Natural killer cell (primary cell): ENCODE measurements around the gene HNRNPU. TPM values are rescaled to one million over a fixed set of nuclear protein-coding genes. Genes with fewer than 3 reads are reported as not detected.

ENCODE experiments used
- ATAC-seq, 3 donors: fragments of 150-1000 bp in 2 of 3; fragments of 200-7000 bp in 1 of 3; cut with Tn5 transposase; 1 replicate in 1 of 3; 2 replicates in 2 of 3; pipeline ENCODE4 v1.10.0; 2021; ENCODE audit warnings: mild to moderate bottlenecking in 2 of 3, moderate library complexity in 2 of 3
- DNase-seq, 2 donors: peaks; one replicate each; pipeline versions ENCODE4 v3.0.0 to v3.0.0-alpha.2; 2013 to 2021; ENCODE audit warnings: mixed read lengths in 1 of 2
- H3K27ac ChIP-seq: one replicate; pipeline ENCODE4 v1.5.1; 2013; ENCODE audit warnings: mild to moderate bottlenecking, low read length
- H3K27me3 ChIP-seq: one replicate; pipeline ENCODE4 v1.6.1; 2013; ENCODE audit warnings: low read length; ENCODE audit not compliant: control insufficient read depth, insufficient read depth
- H3K36me3 ChIP-seq: one replicate; pipeline ENCODE4 v1.6.1; 2013; ENCODE audit warnings: low read length; ENCODE audit not compliant: control insufficient read depth, insufficient read depth
- H3K4me1 ChIP-seq: one replicate; pipeline ENCODE4 v1.6.1; 2013; ENCODE audit warnings: low read length; ENCODE audit not compliant: control insufficient read depth, insufficient read depth
- H3K4me3 ChIP-seq: one replicate; pipeline ENCODE4 v1.5.1; 2013; ENCODE audit warnings: low read length
- H3K9me3 ChIP-seq: one replicate; pipeline ENCODE4 v1.6.1; 2013; ENCODE audit warnings: low read length; ENCODE audit not compliant: control insufficient read depth, insufficient read depth
- H3K27ac Mint-ChIP-seq, 2 donors: one replicate each; pipeline ENCODE4 v1.8.0; 2022; ENCODE audit warnings: mild to moderate bottlenecking in 2 of 2, mixed read lengths in 2 of 2, moderate library complexity in 1 of 2
- H3K27me3 Mint-ChIP-seq, 2 donors: one replicate each; pipeline ENCODE4 v1.8.0; 2022; ENCODE audit warnings: low read depth in 2 of 2, mixed read lengths in 2 of 2
- H3K36me3 Mint-ChIP-seq: one replicate; pipeline ENCODE4 v1.8.0; 2022; ENCODE audit warnings: mixed read lengths
- H3K4me1 Mint-ChIP-seq, 2 donors: one replicate each; pipeline ENCODE4 v1.8.0; 2022; ENCODE audit warnings: mixed read lengths in 2 of 2
- H3K4me3 Mint-ChIP-seq: one replicate; pipeline ENCODE4 v1.8.0; 2022; ENCODE audit warnings: mild to moderate bottlenecking, moderate library complexity, mixed read lengths
- H3K9me3 Mint-ChIP-seq, 2 donors: one replicate each; pipeline ENCODE4 v1.8.0; 2022; ENCODE audit warnings: mixed read lengths in 2 of 2
- WGBS: methylation state at CpG from one replicate; pipeline ENCODE4 v1.1.7; 2013; ENCODE audit warnings: missing lambda C conversion rate; ENCODE audit not compliant: insufficient coverage; 5-methylcytosine and 5-hydroxymethylcytosine counted together
- intact Hi-C: fragments of 100-400 bp; cut with micrococcal nuclease; formaldehyde crosslinking; loops from one replicate; pipeline ENCODE4 v1.14.2; 2022
- total RNA-seq, 4 donors: library from RNA; stranded (reverse); fragments of 120-200 nt in 1 of 4; gene quantifications; one replicate each; pipeline versions ENCODE4 v1.2.3 to v1.2.4, GENCODE V29; 2013 to 2022
- TF ChIP-seq, protein P1 (sequence below): fragments of 200-600 bp; IDR thresholded peaks from one replicate; pipeline ENCODE4 v1.8.0; 2022; ENCODE audit warnings: antibody characterized with exemption

The HNRNPU gene
- total RNA-seq, 3 donors from 2014 or later (not counting 1 experiment from before 2014, with no cell fraction given) = 467 to 603 (median 504) TPM

GRCh38 chr1:244850099-244850852 lies 14.1 kb downstream of the HNRNPU start:
- WGBS = 90% methylated on average over 2 of the region's 3 CpGs
- TF ChIP-seq, protein P1, sequence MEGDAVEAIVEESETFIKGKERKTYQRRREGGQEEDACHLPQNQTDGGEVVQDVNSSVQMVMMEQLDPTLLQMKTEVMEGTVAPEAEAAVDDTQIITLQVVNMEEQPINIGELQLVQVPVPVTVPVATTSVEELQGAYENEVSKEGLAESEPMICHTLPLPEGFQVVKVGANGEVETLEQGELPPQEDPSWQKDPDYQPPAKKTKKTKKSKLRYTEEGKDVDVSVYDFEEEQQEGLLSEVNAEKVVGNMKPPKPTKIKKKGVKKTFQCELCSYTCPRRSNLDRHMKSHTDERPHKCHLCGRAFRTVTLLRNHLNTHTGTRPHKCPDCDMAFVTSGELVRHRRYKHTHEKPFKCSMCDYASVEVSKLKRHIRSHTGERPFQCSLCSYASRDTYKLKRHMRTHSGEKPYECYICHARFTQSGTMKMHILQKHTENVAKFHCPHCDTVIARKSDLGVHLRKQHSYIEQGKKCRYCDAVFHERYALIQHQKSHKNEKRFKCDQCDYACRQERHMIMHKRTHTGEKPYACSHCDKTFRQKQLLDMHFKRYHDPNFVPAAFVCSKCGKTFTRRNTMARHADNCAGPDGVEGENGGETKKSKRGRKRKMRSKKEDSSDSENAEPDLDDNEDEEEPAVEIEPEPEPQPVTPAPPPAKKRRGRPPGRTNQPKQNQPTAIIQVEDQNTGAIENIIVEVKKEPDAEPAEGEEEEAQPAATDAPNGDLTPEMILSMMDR = no peak
- intact Hi-C loops = loop anchor here (1.0 to 2.0 kb wide), 2 partner anchors 11 to 13 kb away; no protein-coding TSS in a partner anchor
- Histone ChIP-seq H3K36me3 (peaks cover 91% of the 10 kb centered on the region), H3K4me3 (no peak overlapping the region), H3K27ac (no peak overlapping the region), H3K9me3 (no peaks in the 10 kb centered on the region), H3K27me3 (no peaks in the 10 kb centered on the region), H3K4me1 (peaks cover 4% of the 10 kb centered on the region)
- no peaks in the 10 kb centered on the region for H3K9me3 Mint-ChIP-seq
- no peaks in the 10 kb centered on the region for H3K27me3 Mint-ChIP-seq
- ATAC-seq (no peak), DNase-seq (no peak)
- peak overlapping the region; percentile 40 for H3K4me3 Mint-ChIP-seq
- H3K36me3 Mint-ChIP-seq = peaks cover 38% of the 10 kb centered on the region
- H3K27ac Mint-ChIP-seq = peak overlapping the region; percentile 63 to 88
- H3K4me1 Mint-ChIP-seq = peaks cover 62 to 65% of the 10 kb centered on the region in 2 donors

DNA sequence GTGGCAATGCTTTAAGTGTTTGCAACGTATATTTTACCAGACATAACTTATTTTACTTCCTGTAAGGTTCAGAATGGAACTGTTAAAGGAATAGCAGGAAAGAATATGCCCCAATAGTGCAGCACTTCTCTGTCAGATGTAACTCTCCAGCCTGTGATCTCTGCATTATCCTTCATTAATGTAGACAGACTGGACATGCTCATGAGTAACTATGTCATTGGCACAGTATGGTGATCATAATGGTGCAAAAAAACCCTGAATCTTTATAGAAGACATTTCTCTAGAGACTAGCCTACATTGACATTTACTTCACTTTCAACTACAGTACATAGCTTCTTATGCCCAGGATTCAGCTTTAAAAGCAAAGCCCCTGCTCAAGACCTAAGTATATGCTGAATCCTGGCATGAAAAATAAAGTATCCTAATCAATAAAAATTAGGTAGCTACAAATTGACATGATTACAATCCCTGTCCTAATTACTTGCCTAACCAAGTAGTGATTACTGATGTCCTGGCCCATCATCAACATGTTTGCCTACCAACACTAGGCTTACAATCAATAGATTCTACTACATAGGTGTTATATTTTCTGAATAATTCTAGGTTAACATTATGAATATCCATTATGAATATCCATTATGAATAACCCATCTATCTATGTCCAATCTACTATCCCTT lies 15.0 kb downstream of the HNRNPU start:
- H3K27ac Mint-ChIP-seq = peak overlapping the region; percentile 44 to 88

DNA sequence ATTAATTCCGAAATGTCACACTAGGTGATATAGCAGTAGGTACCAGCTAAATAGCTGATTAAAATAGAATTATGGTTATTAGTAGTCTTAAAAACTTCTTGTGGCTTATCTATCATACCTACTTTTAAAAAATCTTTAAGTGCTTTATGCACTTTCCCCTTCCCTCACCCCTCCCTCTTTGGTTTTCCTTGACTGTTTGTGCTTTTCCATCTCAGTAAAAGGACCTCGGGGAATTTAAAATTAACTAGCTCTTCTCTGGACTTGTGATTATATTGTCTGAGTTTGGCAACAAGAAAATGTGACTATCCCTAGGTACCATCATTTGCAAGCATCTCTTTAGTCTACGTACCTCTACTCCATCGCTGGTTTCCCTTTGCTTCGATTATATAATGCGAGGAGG lies 17.7 kb downstream of the HNRNPU start:
- no peak for ATAC-seq
- Histone ChIP-seq H3K4me1 (peaks cover 2% of the 10 kb centered on the region), H3K4me3 (no peak overlapping the region), H3K36me3 (peaks cover 92% of the 10 kb centered on the region), H3K27me3 (no peaks in the 10 kb centered on the region), H3K9me3 (no peaks in the 10 kb centered on the region), H3K27ac (no peak overlapping the region)
- intact Hi-C loops = no loop called here
- TF ChIP-seq, protein P1 = no peak
- Mint-ChIP-seq H3K27me3 (no peaks in the 10 kb centered on the region), H3K27ac (peak overlapping the region in 1 of 2 donors; percentile 88), H3K36me3 (peaks cover 21% of the 10 kb centered on the region), H3K4me1 (peaks cover 37% of the 10 kb centered on the region in 2 donors), H3K9me3 (no peaks in the 10 kb centered on the region), H3K4me3 (no peak overlapping the region)
- WGBS = 100% methylated on average over 4 of the region's 6 CpGs
- DNase-seq = no peak

More for the DNA sequence above, 15.0 kb downstream of the HNRNPU start:
- no peaks in the 10 kb centered on the region for H3K9me3 Mint-ChIP-seq
- Histone ChIP-seq H3K36me3 (peaks cover 91% of the 10 kb centered on the region), H3K27ac (no peak overlapping the region), H3K4me1 (peaks cover under 1% of the 10 kb centered on the region), H3K9me3 (no peaks in the 10 kb centered on the region), H3K4me3 (no peak overlapping the region), H3K27me3 (no peaks in the 10 kb centered on the region)
- DNase-seq (no peak), ATAC-seq (no peak)
- peaks cover 29% of the 10 kb centered on the region for H3K36me3 Mint-ChIP-seq
- intact Hi-C loops = no loop called here
- WGBS = no CpG with 5 or more reads among the region's 1 CpG
- H3K4me1 Mint-ChIP-seq = peaks cover 53 to 55% of the 10 kb centered on the region in 2 donors
- peak overlapping the region; percentile 6 for H3K4me3 Mint-ChIP-seq
- H3K27me3 Mint-ChIP-seq = no peaks in the 10 kb centered on the region
- TF ChIP-seq, protein P1 = no peak
